GM12891 (cell line): ENCODE measurements around the gene CALML5.

Experiments
- DNase-seq: peaks from one replicate; pipeline ENCODE4 v3.0.0; 2011; ENCODE audit warnings: low spot score; ENCODE audit not compliant: insufficient read length
- FAIRE-seq: peaks from 2 replicates; lab custom pipeline; 2011; peaks lifted over from hg19 to GRCh38; lab: Jason Lieb, UNC
- PAX5 ChIP-seq: IDR thresholded peaks from 2 replicates; pipeline ENCODE4 v1.6.1; 2011; ENCODE audit warnings: low read length, moderate library complexity, mild to moderate bottlenecking; ENCODE audit not compliant: insufficient read depth, severe bottlenecking
- POLR2A ChIP-seq: IDR thresholded peaks from 2 replicates; pipeline ENCODE4 v1.6.1; 2011; ENCODE audit warnings: low read depth, low read length, control low read depth
- POLR2AphosphoS5 ChIP-seq: IDR thresholded peaks from 2 replicates; pipeline ENCODE4 v1.6.1; 2011; ENCODE audit warnings: low read depth, low read length, control low read depth
- POU2F2 ChIP-seq: IDR thresholded peaks from 2 replicates; pipeline ENCODE4 v1.6.1; 2011; ENCODE audit warnings: low read depth, mild to moderate bottlenecking, control low read depth, low read length, moderate library complexity
- SPI1 ChIP-seq: IDR thresholded peaks from 2 replicates; pipeline ENCODE4 v1.6.1; 2011; ENCODE audit warnings: low read depth, low read length, control low read depth
- TAF1 ChIP-seq: IDR thresholded peaks from 2 replicates; pipeline ENCODE4 v1.6.1; 2011; ENCODE audit warnings: low read depth, low read length, control low read depth

CALML5 gene

DNA sequence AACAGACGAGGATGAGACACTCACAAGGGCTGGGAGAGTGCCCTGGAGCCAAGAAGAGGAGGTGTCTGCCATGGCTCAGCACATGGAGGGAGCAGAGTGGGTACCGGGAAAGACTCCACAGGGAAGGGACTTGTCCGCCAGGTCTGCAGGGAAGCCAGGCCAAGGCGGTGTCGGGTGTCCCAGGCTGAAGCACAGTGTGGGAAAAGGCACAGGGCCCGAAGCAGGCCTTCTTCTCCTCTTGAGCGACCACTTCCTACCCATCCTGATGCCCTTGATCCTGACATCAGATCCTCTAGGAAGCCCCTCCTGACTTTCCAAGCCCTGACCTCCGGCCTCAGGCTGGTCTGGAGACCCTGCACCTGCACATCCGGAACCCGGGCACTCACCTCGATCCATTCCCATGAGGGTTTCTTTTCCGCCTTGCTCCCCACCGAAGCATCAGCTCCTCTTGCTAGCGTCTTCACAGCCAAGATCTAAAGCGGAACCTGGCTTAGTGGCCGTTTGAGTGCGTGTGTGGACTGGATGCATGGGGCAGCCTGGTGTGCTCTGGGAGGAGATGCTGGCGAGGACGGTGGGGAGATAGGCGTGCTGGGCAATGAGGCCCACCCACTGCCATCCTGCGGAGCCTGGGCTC lies 33.8 kb upstream of the CALML5 start:
- no peak for TF ChIP-seq PAX5
- TF ChIP-seq POU2F2 = no peak
- no peak for TF ChIP-seq SPI1
- no peak for TF ChIP-seq POLR2AphosphoS5
- no peak for TF ChIP-seq POLR2A
- no peak for TF ChIP-seq TAF1
- DNase-seq = no peak
- no peak for FAIRE-seq

DNA sequence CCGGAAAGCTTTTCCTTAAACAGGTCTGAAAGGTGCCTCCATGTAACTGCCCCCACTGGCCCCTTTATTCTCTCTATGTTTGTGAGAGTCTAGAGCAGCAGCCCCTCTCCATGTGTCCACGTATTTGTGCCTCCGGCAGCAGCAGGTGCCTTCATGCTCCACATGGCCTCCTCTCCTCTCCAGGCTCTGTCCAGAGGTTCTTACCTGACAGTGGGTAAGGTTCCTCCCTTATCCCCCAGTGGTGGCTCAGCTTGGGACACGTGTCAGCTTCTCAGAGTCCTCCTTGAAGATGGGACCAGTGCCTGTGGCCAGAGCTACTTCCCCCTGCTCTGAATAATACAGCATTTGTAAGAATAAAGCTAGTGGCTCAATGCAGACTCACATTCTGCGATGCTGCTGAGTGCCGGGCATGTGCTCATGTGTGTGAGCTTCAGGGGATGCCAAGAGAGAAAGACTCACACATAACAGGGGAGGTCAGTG lies 33.3 kb upstream of the CALML5 start:
- no peak for TF ChIP-seq POLR2A
- FAIRE-seq (no peak), DNase-seq (no peak)

DNA sequence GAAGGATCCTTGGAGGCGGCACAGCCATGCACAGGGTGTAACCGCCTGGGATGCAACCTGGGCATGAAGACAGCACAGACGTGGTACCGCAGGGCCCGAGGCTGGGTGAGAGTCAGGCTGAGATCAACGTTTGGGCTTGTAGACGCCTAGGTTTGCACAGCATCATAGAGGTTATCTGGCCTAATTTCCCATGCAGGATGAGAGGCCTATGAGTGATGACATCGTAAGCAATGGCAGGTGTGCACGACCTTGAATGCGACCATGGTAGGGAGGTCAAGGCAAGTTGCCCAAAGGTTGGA lies 32.9 kb upstream of the CALML5 start:
- DNase-seq (no peak), FAIRE-seq (no peak)
- no peak for TF ChIP-seq POU2F2

DNA sequence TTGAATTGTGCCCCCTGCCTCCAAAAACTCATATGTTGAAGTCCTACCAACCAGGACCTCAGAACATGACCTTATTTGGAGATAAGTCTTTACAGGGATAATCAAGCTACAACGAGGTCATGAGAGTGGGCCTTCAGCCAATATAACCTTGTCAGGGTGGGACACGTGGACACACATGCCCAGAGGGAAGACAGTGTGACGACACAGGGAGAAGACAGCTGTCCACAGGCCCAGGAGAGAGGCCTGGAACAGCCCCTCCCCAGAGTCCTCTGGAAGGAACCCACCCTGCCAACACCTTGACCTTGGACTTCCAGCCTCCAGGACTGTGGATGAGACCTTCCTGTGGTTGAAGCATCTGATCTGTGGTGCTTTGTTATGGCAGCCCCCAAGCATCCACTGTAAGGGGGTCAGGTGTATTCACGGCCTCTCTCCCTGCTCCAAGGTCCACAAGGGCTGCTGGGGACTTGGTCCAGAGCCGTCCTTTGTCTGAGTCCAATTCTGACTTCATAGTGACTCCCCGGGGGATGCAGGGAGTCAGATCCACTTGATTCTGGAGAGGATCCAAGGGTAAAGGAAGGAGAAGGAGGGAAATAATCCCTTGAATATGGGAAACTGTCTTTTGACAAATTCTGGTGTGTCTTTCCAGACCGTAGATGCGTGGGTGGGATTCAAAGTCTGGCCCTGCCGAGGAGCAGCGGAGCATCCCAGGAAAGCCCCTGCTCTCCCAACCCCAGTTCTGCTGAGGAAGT lies 32.4 kb upstream of the CALML5 start:
- FAIRE-seq (no peak), DNase-seq (no peak)
- TF ChIP-seq POU2F2 = no peak
- no peak for TF ChIP-seq POLR2AphosphoS5
- TF ChIP-seq SPI1 = no peak
- TF ChIP-seq PAX5 = no peak
- no peak for TF ChIP-seq POLR2A
- no peak for TF ChIP-seq TAF1

DNA sequence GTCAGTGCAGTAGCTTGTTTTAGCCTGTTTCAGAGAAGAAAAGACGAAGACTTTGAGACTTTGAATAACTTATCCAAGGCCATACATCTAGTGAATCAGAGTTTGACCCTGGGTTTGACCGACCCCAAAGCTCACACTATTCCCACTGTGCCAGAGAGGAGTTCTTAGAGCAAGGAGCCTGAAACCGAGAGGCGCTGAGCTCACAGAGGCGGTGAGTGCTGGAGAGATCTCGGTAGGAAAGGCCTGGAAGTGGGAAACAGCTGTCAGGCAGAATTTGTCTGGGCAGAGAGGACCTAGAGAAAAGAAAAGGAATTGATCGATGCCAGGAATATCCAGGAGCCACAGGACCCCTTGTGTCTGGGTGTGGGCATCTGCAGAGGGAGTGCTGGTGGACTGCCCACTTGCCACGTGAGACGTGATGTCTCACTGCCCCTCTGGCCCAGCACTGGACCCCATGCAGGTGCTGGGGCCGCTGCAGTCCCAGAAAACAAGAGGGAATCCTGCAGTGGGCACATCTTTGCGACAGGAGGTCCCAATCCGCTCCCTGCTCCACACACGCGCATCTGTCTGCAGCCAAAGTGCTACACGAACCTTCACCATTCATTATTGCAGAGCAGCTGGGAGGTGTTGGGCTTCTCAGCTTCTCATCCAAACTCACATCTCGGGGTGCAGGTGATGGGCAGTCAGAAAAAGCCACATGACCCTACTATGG lies 31.6 kb upstream of the CALML5 start:
- TF ChIP-seq POLR2A = no peak
- TF ChIP-seq POLR2AphosphoS5 = no peak
- TF ChIP-seq TAF1 = no peak
- TF ChIP-seq SPI1 = no peak
- TF ChIP-seq PAX5 = no peak
- no peak for TF ChIP-seq POU2F2
- DNase-seq (no peak), FAIRE-seq (no peak)

DNA sequence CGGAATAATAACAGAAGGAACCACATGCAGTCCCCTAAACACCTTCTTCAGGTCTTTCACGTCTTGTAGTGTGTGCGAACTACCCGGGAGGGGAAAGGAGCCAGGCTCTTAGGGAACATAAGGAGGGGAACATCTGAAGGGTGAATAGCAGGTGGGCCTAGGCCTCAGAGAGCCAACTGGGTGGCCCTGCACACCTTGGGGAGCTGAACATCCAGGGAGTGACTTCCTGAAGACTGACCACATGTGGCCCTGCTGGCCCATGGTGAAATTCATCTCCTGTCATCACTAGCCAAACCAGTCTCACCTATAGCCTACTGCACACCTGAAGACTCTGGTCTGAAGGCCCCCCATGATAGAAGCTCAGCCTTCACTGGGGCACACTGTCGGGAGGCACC lies 31.0 kb upstream of the CALML5 start:
- no peak for TF ChIP-seq TAF1
- FAIRE-seq = no peak
- no peak for DNase-seq

DNA sequence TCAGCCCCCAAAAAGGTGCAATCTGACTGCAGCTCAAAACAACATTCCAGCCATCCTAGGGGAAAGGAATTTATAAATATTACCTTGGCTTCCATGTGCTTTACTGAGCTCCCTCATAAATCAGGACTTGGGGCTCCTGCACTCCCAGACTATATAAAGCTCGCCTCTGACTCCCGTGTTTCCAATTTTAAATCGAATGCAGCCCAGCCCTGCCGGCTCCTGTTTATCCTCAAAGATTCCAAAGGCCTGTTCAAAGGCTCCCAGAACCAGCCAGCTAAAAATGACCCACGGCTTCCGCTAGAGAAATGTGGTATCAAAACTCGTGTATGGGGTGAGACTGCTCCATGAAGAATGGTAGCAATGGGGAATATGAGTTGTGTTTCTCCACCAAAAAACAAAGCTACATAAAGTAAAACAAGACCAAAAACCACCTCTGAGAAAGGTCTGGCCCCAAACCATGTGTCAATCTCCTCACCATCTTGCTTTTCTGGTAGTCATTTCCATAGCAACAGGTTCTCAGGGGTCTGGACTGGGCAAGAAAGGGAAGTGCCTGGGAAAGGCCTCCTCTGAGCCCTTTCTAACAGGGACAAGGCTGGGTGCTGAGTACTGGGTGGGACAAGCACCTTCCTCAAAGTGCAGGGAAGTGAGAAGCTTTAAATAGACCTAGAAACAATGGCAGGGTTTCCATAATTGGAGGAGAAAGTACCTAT lies 30.5 kb upstream of the CALML5 start:
- DNase-seq (no peak), FAIRE-seq (no peak)
- TF ChIP-seq SPI1 = no peak
- TF ChIP-seq POU2F2 = no peak
- no peak for TF ChIP-seq POLR2A
- no peak for TF ChIP-seq TAF1
- TF ChIP-seq PAX5 = no peak
- TF ChIP-seq POLR2AphosphoS5 = no peak

DNA sequence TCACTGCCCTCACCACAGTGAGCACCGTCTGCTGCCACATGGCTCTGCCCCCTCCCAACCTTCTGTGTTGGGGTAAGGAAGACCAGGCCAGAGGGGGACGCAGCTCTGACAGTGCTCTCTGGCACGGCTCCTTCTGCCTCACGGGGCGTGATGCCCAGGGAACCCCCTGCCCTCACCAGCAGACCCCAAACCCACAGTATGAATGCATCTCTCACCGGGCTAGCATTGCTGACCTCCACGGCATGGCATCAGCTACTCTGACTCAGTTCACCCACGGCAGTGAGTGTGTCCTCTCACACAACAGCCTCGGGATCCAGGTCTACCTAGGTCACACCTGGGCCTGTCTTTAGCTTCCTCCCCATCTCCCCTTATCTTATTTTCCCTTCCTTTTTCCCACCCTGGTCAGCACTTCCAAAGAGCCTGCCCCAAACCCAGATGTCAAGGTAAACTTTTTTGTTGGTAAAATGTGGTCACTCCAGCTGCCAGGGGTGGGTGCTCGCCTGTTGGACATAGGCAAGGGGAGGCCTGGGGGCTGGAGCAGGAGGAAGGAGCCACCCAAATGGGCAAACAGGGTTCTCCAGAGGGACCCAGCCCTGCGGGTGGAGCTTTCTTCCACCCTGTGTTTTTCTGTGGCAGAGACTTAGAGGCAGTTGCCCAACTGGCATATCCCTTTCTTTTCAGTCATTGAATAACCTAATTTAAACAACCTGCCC lies 29.8 kb upstream of the CALML5 start:
- FAIRE-seq (no peak), DNase-seq (no peak)
- TF ChIP-seq TAF1 (no peak), PAX5 (no peak), POLR2A (no peak), POLR2AphosphoS5 (no peak), POU2F2 (no peak), SPI1 (no peak)

DNA sequence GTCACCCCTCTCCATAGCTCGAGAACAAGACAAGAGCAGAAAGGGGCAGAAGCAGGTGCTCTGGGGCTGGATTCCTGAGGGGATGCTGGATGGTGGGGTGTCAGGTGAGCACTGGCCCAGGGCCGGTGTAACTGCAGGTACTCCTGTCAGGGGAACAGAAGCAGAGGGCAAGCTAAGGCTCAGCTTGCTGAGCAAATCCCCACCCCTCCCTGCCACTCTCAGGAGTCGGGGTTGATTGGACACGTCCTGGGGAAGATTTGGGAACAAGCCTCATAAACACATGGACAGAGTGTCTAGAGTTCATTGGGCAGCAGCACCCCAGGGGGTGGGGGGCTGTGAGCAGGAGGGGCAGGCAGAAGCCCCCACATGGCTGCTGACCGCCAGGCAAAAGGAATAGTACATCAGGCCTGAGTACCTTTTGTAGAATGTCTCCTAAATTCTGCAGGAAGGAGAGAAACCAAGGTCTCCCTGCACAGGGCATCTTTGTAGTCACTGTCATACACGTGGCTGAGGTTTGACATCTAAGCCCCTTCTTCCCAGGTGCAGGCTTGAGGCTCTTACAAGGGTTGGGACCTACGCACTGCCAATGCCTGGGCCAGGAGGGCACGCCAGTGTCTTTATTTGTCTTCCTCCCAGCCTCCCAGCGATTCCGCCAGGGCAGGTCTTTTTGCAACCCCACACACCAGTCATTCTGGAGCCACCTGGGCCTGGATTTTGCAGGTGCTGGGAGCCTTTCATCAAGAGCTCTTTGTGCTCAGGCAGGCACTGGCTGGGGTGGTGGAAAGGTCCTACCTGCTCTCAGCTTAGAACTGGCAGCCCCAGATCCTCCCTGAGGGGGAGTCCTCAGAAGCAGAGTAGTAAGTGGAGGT lies 28.2 kb upstream of the CALML5 start:
- TF ChIP-seq TAF1 (no peak), POU2F2 (no peak), POLR2A (no peak), SPI1 (no peak), PAX5 (no peak), POLR2AphosphoS5 (no peak)
- FAIRE-seq (no peak), DNase-seq (no peak)
